ENCODE measurements around the gene KLHL29.
A peak's percentile ranks its signal among the peaks of the same experiment; 100 is the strongest.

KLHL29 gene

DNA sequence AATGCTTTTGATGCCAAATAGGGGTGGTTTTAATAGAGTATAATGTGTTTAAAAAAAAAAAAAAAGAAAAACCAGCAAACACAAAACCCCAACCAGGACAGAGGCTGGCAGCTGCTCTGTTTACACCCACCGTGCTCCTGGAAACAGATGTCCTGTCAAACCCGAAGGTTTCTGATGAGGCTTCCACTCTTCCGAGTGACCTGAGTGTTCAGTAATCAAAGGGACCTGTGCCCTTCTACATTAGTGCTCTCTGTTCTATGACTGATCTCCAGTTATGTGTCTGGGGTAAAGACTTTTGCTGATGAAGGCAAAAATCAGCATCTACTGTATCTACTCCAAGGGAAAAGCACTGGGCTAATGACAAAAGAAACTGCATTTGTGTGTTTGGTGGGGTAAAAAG lies 3.5 kb upstream of the KLHL29 start:
- no peak overlapping the region for H3K4me2 ChIP-seq (ENCODE audit: low read length)

DNA sequence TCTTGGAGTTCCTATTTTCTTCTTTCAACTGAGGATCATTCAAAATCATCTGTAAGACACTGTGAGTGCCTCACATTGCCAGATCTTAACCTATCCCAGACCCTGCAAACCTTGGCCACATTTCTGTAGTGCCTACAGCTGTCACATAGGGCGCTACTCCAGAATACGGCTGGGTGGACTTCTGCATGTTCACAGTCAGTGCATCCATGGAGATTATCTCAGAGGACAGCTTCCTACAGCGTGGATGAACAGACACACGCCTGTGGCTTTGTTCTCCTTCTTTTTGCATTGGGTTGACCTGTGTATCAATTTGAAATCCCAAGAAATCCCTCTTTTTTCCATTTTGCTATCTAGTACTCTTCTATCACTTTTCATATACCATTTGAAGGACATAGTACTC lies 1.9 kb upstream of the KLHL29 start:
- H3K9me2 ChIP-seq (replicated peaks; ENCODE audit: control insufficient read depth, low read length): no peaks in the 10 kb centered on the region
- no peaks in the 10 kb centered on the region for H4K20me1 ChIP-seq (ENCODE audit: control insufficient read depth, insufficient read depth, low read depth, low read length)
- no peaks in the 10 kb centered on the region for H3K36me3 ChIP-seq (ENCODE audit: control insufficient read depth, low read length)
- H3K9me3 ChIP-seq (ENCODE audit: control insufficient read depth, insufficient read depth, low read length): no peaks in the 10 kb centered on the region
- H3K79me2 ChIP-seq (ENCODE audit: control insufficient read depth, low read length): no peaks in the 10 kb centered on the region
- no peak overlapping the region for H3K4me3 ChIP-seq (ENCODE audit: low read length)
- no peaks in the 10 kb centered on the region for H3F3A ChIP-seq (ENCODE audit: control insufficient read depth, insufficient read depth)
- H3K27ac ChIP-seq (ENCODE audit: low read depth, low read length): no peak overlapping the region
- H3K4me2 ChIP-seq (ENCODE audit: low read length): no peak overlapping the region
- no peak for TF ChIP-seq EZH2phosphoT487 (IDR thresholded peaks at IDR 0.05; ENCODE audit: borderline replicate concordance, low read length)
- TF ChIP-seq, protein P1, sequence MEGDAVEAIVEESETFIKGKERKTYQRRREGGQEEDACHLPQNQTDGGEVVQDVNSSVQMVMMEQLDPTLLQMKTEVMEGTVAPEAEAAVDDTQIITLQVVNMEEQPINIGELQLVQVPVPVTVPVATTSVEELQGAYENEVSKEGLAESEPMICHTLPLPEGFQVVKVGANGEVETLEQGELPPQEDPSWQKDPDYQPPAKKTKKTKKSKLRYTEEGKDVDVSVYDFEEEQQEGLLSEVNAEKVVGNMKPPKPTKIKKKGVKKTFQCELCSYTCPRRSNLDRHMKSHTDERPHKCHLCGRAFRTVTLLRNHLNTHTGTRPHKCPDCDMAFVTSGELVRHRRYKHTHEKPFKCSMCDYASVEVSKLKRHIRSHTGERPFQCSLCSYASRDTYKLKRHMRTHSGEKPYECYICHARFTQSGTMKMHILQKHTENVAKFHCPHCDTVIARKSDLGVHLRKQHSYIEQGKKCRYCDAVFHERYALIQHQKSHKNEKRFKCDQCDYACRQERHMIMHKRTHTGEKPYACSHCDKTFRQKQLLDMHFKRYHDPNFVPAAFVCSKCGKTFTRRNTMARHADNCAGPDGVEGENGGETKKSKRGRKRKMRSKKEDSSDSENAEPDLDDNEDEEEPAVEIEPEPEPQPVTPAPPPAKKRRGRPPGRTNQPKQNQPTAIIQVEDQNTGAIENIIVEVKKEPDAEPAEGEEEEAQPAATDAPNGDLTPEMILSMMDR (IDR thresholded peaks at IDR 0.05; ENCODE audit: low read depth, low read length, poor library complexity, severe bottlenecking): no peak
- H3K27me3 ChIP-seq (ENCODE audit: control insufficient read depth, low read length): peaks cover 39% of the 10 kb centered on the region
- peaks cover 10% of the 10 kb centered on the region for H3K4me1 ChIP-seq (ENCODE audit: control insufficient read depth, low read length)

More for the DNA sequence above, 3.5 kb upstream of the KLHL29 start:
- Histone ChIP-seq H3K36me3 (ENCODE audit: control insufficient read depth, low read length) (no peaks in the 10 kb centered on the region), H3K9me3 (ENCODE audit: control insufficient read depth, insufficient read depth, low read length) (no peaks in the 10 kb centered on the region), H3K79me2 (ENCODE audit: control insufficient read depth, low read length) (no peaks in the 10 kb centered on the region), H3F3A (ENCODE audit: control insufficient read depth, insufficient read depth) (no peaks in the 10 kb centered on the region), H4K20me1 (ENCODE audit: control insufficient read depth, insufficient read depth, low read depth, low read length) (no peaks in the 10 kb centered on the region), H3K9me2 (replicated peaks; ENCODE audit: control insufficient read depth, low read length) (no peaks in the 10 kb centered on the region), H3K27ac (ENCODE audit: low read depth, low read length) (no peak overlapping the region), H3K27me3 (ENCODE audit: control insufficient read depth, low read length) (peaks cover 26% of the 10 kb centered on the region), H3K4me1 (ENCODE audit: control insufficient read depth, low read length) (peaks cover 10% of the 10 kb centered on the region), H3K4me3 (ENCODE audit: low read length) (no peak overlapping the region)
- TF ChIP-seq, protein P1 (IDR thresholded peaks at IDR 0.05; ENCODE audit: low read depth, low read length, poor library complexity, severe bottlenecking): no peak
- no peak for TF ChIP-seq EZH2phosphoT487 (IDR thresholded peaks at IDR 0.05; ENCODE audit: borderline replicate concordance, low read length)

DNA sequence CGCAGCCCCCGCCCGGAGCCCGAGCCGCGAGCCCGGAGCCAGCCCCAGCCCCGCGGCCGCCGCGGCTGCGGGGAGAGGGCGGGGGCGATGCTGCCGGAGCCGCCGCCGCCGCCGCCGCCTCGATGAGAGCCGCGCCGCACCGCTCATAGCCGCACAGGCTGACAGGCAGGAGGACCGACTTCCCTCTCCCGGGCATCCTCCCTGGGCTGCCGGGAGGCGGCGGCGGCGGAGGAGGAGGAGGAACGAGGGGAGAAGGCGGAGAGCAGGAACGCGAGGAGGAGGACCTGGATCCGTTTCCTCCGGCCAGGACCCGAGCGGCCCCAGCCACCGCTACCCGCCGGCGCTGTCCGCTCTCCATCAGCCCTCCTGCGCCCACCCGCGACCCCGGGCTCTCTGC lies 370 bp downstream of the KLHL29 start:
- Histone ChIP-seq H3K79me2 (ENCODE audit: control insufficient read depth, low read length) (no peaks in the 10 kb centered on the region), H3K9me3 (ENCODE audit: control insufficient read depth, insufficient read depth, low read length) (no peaks in the 10 kb centered on the region), H3K4me1 (ENCODE audit: control insufficient read depth, low read length) (peaks cover 8% of the 10 kb centered on the region), H3K4me3 (ENCODE audit: low read length) (no peak overlapping the region), H3K4me2 (ENCODE audit: low read length) (peak overlapping the region; percentile 35; the same call in 1 of the 2 replicates), H3F3A (ENCODE audit: control insufficient read depth, insufficient read depth) (no peaks in the 10 kb centered on the region), H3K27ac (ENCODE audit: low read depth, low read length) (no peak overlapping the region), H4K20me1 (ENCODE audit: control insufficient read depth, insufficient read depth, low read depth, low read length) (no peaks in the 10 kb centered on the region), H3K36me3 (ENCODE audit: control insufficient read depth, low read length) (no peaks in the 10 kb centered on the region), H3K9me2 (replicated peaks; ENCODE audit: control insufficient read depth, low read length) (no peaks in the 10 kb centered on the region), H3K27me3 (ENCODE audit: control insufficient read depth, low read length) (peaks cover 54% of the 10 kb centered on the region)
- TF ChIP-seq EZH2phosphoT487 (IDR thresholded peaks at IDR 0.05; ENCODE audit: borderline replicate concordance, low read length): peak; percentile 37; the same call in 1 of the 2 replicates
- TF ChIP-seq, protein P1 (IDR thresholded peaks at IDR 0.05; ENCODE audit: low read depth, low read length, poor library complexity, severe bottlenecking): no peak
